HG02759 (cell line): ENCODE data around the gene SCLY.

Experiments
- ATAC-seq: cut with Tn5 transposase; IDR thresholded peaks from one replicate; pipeline ENCODE4 v1.9.1; 2021; ENCODE audit warnings: mild to moderate bottlenecking, moderate library complexity; ENCODE audit not compliant: unreplicated experiment

Gene SCLY

DNA sequence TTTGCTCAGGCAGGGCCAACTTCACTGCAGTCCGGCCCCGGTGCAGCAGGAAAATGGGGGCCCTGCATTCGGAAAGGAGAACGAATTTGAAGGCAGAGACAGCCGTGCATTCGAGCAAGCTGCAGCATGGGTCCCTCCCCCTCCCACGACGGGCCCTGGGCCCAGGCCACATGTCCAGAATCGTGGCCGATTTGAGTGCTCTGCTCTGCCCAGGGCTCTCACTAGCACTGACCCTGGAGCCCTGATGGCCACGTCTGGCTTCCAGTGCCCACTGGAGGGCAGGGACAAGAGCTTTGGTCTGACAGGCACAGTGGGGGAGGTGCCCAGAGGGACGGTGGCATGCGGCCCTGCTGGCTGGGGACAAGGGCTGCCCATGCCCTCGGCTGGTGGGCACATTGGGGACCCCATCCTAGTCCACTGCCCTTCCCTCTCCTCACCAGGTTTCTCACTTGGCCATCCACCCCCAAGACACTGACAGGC lies 63.2 kb downstream of the SCLY start:
- ATAC-seq = no peak

DNA sequence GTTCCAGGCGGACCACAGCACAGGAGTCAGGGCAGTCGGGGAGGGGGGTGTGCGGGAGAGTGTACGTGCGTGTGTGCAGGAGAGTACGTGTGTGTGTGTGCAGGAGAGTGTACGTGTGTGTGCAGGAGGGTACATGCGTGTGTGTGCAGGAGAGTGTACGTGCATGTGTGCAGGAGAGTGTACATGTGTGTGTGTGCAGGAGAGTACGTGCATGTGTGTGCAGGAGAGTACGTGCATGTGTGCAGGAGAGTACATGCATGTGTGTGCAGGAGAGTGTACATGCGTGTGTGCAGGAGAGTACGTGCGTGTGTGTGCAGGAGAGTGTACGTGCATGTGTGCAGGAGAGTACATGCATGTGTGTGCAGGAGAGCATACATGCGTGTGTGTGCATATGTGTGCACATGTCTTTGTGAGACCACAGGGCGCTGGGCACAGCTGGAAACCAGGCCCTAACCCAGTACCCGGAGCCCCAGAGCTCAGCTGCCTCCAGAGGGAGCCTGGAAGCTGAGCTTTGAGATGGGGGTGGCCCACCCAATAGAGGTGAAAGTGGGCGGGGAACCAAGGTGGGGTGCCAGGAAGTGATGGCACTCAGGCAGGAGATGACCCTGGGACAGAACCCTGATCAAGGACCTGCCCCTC lies 63.8 kb downstream of the SCLY start:
- ATAC-seq = no peak

DNA sequence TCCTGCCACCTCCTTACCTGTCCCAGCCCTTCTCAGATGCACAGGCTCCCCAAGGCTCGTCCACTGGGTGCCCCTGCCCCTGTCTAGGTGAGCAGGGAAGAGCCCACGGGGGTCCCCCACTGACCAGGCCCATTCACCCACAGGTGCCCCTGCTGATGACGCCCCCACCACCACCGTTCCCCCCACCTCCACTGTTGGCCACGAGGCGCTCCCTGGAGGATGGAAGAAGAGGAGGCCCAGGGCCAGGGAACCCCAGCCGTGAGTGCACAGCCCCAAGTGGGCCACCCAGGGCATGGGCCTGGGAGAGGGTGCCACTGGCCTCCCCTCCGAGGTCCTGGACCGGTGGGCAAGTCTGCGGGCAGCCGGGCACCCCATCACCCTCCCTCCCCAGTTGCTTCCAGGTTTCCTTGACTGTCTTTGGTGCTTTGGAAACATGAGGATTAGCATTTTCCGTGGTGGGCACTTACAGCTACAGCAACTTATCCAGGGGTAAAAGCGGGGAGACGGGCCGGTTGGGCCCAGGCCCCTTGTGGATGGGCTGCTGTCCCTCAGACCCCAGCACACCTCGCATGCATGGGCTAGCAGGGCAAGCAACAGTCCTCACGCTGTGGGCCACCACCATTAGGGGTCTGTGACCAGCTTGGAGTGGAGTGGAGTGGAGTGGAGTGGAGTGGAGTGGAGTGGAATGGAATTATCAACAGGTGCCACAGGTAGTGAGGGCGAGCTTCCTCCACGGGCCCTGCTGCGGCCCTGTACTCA lies 64.5 kb downstream of the SCLY start:
- ATAC-seq = no peak

DNA sequence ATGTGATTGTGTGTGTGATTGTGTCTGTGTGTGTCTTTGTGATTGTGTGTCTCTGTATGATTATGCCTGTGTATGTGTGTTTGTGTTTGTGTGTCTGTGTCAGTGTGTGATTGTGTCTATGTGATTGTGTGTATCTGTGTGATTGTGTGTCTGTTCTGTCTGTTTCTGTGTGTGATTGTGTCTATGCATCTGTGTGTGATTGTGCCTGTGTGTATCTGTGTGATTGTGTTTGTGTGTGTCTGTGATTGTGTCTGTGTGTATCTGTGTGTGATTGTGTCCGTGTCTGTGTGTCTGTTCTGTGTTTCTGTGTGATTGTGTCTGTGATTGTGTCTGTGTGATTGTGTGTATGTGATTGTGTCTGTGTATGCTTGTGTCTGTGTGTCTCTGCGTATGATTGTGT lies 65.5 kb downstream of the SCLY start:
- no peak for ATAC-seq

DNA sequence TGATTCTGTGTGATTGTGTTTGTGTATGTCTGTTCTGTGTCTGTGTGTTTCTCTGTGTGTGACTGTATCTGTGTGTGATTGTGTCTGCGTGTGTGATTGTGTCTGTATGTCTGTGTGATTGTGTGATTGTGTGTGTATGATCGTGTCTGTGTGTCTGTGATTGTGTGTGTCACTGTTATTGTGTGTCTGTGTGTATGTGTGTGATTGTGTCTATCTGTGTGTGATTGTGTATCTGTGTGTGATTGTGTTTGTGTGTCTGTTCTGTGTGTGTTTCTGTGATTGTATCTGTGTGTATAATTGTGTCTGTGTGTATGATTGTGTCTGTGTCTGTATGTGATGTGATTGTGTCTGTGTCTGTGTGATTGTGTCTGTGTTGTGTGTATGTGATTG lies 66.0 kb downstream of the SCLY start:
- ATAC-seq = no peak

DNA sequence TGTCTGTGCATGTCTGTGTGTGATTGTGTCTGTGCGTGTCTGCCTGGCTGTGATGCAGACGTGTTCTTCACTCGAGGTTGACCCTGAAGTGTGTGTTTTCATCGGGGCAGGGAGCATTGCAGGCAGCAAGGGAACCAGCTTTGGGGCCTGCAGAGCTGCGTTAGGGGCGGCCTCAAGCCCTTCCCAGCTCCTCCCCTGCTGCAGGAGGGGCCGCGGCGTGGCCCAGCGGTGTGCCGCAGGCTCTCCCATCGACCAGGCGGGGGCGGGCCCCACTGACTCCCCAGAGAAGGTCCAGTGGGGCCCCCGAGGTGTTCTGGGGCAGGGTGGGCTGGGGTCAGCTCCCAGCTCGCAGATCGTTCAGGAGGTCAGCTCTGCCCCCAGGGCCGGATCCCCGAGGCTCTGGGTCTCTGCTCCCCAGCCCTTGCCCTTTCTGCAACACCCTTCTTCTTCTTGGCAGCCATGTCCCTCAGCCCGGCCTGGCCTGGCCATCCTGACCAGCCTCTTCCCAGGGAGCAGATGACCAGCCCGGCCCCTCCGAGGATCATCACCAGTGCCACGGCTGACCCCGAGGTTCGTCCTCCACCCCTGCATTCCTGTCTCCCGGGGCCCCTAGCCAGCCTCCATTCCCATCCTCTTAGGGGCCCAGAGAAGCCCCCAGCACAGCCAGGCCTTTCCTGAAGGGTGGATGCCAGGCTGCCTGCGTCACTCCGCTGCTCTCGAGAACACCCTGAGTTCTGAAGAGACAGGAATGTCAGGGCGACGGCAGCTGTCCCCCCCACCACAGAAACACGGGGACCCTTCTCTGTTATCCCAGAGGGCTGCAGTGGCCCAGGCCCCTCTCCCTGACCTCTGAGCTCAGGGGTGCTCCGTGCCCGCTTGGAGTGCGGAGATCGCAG lies 66.6 kb downstream of the SCLY start:
- peak; percentile 74 for ATAC-seq

DNA sequence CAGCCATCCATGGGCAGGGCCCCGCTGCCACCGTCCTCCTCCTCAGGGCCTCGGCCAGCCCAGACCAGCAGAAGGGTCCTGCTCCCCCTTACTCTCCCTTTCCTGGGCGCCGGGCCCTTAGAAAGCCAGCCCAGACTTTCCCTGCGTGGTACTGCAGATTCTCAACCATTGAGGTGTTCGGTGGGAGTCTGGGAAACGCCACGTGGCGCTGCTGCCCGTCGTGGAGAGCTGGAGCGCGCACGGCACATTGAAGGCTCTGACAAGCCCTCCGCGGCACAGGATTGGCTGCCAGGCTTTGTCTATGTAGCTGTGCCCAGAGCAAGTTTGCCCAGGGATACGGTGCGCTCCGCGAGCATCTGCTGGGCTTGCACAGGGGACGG lies 67.2 kb downstream of the SCLY start:
- ATAC-seq = no peak

DNA sequence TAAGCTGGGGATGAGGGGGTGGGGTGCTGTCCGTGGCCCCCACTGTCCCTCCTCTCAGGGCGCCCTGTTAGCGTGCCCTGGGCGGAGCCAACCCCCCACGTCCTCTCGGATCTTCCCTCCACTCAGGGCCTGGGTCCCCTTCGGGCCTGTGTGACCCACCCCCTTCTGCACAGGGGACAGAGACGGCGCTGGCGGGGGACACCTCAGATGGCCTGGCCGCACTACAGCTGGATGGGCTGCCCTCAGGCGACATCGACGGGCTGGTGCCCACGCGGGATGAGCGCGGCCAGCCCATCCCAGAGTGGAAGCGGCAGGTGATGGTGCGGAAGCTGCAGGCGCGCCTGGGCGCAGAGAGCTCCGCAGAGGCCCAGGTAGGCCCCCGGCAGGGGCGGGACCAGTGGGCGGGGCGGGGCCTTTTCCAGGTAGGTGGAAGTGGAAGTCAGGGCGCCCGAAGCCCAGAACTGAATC lies 67.8 kb downstream of the SCLY start:
- no peak for ATAC-seq

DNA sequence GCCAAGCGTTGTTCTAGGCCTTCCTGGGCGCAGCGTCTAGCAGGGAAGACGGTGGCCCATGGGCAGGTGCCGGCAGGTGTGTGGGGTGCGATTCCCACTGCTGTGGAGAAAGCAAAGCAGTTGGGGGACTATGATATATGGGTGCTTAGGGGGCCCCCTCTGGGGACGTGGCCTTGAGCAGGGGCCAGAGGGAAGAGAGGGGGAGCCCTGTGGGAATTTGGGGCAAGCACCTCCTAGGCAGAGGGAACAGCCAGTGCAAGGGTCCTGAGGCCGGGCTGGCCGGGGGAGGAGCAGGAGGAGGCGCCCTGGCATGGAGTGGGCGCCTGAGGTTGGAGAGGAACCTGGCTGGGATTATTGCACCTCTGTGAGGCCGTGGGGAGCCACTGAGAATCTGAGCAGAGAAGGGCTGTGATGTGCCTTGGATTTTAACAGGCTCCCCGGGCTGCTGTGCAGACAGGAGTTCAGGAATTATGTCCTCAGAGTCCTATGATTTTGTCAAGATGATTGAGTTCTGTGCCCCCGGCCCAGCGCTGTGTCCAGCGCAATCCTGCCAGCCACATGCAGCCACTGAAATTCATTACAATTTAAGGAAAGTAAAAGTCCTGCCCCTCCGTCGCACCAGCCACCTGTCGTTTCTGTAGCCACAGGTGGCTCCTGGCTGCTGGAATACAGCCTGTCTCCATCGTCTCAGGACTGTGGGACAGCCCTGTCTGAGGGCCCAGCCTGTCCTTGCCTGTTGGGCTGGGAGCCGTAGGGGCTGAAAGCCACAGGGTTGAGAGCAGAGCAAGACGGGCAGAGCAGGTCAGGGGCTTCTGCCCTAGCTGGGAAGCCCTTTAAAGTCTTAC lies 68.6 kb downstream of the SCLY start:
- no peak for ATAC-seq

DNA sequence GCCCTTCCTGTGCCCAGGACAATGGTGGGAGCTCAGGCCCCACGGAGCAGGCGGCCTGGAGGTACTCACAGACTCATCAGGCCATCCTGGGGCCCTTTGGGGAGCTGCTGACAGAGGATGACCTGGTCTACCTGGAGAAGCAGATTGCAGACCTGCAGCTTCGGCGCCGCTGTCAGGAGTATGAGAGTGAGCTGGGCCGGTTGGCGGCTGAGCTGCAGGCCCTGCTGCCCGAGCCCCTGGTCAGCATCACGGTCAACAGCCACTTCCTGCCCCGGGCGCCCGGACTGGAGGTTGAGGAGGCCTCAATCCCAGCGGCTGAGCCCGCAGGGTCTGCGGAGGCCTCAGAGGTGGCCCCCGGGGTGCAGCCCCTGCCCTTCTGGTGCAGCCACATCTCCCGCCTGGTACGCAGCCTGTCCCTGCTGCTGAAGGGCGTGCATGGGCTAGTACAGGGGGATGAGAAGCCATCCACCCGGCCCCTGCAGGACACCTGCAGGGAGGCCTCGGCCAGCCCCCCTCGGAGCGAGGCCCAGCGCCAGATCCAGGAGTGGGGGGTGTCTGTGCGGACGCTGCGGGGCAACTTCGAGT lies 69.4 kb downstream of the SCLY start:
- no peak for ATAC-seq

DNA sequence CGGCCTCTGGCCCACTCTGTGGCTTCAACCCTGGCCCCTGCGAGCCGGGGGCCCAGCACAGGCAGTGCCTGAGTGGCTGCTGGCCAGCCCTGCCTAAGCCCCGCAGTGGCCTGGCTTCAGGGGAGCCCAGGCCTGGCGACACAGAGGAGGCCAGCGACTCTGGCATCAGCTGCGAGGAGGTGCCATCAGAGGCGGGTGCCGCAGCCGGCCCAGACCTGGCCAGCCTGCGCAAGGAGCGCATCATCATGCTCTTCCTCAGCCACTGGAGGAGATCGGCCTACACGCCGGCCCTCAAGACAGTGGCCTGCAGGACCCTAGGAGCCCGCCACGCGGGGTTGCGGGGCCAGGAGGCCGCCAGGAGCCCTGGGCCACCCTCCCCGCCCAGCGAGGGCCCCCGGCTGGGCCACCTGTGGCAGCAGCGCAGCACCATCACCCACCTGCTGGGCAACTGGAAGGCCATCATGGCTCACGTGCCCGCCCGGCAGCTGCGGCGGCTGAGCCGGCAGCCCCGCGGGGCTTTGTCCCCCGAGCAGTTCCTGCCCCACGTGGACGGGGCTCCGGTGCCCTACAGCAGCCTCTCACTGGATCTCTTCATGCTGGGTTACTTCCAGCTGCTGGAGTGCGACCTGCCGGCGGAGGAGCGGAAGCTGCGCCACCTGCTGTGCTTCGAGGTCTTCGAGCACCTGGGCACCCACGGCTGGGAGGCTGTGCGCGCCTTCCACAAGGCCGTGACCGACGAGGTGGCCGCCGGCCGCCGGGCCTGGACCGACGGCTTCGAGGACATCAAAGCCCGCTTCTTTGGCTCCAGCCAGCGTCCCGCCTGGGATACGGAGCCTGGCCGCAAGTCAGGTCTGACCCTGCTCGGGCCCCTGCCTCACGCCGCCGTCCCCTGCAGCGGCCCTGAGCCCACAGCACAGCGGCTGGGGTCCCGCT lies 70.2 kb downstream of the SCLY start:
- no peak for ATAC-seq

DNA sequence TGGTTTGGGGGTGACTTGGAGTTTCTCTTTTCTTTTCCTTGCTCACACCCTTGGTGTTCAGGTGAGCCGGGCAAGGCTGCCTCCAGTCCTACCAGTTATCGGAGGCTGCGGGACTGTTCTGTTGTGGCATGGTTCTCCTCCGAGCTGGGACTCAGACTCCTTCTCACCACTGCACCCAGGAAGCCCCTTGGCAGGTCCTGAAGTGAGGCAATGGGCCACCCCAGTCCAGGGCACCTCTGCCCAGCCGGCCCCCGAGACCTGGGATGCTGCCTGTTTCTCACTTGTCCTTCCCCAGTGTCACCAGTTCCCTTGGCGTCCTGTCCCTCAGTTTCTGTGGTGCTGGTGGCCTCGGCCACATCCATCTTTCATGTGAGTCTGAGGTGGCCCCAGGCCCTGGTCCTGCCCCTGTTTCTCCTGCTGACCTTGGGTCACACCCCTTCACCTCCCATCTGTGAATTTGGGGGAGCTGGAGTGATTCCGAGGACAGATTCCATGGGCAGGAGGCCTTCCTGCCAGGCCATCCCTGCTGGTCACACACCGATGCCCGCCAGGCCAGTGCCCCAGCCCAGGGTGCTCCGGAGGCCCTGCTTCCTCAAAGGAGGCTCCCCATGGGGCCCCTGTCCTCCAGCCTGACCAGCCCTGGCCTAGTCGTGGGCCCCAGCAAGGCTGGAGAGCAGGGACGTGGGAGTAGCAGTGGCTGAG lies 71.1 kb downstream of the SCLY start:
- no peak for ATAC-seq

DNA sequence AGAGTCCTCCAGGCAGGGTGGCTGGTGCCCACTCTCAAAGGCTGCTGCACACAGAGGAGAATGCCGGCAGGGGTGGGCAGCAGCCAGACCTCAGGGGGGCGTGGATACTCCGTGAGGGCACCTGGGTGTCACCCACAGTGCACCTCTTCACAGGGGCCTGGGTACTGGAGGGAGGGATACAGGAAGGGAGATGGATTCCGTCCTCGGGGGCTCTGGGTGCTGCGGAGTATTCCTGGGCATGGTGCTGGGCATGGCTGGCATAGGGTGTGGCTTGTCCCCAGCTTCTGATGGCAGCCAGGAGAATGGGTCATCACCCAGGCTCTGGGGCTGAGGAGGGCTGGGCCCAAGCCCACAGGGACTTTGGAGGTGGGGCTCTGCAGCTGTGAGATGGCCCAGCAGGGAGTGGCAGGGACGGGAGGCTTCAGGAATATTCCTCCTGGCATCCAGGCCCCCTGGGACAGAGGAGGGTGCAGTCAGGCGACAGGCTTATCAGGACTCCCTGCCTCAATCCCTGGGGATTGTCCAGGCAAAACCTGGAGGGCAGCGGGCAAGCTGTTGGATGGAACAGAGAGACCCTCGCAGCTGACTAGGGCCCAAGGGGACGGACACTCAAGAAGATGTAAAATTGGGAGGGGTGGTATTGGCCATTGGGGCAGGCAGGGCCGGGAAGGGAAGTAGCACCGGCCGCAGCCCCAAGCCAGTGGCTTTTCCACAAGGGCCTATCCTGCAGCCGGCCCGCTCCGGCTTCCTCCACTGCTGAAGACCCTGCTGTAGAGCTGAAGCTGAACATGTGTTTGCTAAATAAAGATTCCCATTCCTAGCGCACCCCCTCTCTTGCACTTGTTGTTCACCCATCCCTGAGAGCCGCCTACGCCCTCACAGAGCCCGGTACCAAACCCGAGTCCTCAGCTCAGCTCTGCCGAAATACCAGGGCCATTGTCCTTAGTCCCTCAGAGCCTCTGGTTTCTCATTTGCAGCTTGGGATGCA lies 72.0 kb downstream of the SCLY start:
- ATAC-seq = no peak

DNA sequence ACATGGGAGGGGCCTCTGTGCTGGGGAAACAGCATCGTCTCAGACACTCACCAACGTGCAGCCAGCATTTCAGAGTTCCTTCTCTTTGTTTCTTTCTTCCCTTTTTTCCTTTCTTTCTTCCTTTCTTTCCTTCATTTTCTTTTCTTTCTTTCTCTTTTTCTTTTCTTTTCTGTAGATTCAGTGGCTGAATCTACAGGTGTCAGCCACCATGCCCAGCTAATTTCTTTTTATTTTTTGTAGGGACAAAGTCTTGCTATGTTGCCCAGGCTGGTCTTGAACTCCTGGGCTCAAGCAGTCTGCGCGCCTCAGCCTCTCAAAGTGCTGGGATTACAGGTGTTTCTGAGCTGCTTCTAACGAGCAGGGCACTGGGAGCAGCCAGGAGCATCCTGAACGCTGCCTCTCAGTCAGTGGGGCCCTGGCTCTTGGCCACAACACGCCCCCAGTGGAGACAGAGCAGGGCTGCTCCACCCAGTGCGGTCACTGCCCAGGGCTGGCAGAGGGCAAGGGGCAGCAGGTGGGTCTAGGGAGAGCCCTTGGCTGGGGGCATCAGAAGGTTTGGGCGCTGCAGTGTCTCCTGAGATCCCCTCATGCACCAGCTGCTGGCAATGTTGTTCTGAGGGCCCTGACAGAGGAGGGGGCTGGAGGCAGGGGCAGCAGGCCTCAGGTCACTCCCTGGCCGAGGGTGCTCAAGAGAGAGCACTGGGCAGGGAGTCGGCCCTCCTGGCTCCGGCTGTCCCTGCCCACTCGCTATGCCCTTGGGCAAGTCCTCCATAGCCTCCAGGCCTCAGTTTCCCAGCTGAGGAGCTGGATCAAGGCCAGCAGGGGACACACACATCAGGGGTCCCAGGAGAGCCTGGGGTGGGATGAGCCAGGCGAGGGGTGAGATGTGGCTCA lies 72.9 kb downstream of the SCLY start:
- no peak for ATAC-seq

DNA sequence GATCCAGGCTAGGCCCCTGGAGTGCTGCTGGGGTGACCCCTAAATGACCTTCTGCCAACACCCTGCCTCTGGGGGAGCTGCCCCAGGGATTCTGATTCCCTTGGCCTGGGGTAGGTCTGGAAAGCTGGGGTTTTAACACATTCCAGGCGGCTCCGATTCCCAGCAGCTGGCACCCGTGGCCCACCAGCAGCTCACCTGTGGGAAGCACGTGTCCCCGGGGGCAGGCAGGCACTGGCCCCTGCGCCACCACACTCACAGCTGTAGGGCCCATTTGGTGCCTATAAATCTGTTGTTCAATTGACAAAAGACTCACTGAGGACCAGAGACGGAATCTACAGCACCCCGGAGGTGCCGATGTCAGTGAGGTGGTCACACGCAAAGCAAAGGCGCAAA lies 73.6 kb downstream of the SCLY start:
- ATAC-seq = no peak

DNA sequence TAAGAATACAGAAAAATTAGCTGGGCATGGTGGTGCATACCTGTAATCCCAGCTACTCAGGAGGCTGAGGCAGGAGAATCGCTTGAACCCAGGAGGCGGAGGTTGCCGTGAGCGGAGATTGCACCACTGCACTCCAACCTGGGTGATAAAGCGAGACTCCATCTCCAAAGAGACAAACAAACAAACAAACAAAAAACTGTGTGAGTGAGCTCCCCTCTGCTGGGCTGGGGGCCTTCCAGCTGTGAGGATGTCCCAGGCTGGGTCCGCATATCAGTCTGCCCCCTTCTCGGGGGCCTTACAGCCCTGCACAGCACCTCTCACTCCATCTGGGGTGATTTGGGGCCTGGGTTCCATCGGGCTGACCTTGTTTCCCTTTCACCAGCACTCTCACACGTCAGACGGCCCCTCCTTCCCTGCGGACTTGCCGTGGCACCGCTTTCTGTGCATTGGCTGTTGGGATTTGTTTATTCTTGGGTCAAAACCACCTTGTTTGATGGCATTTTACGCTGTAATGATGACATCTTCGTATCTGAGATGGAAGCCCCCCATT lies 74.9 kb downstream of the SCLY start:
- ATAC-seq = no peak
